ENCODE measurements around the gene RBM24. TPM values are rescaled to one million over a fixed set of nuclear protein-coding genes. Genes with fewer than 3 reads are reported as not detected.

Gene RBM24
- total RNA-seq, 1 experiment from 2014 or later, result 2.0 TPM

GRCh38 chr6:17339308-17339670 lies 58.1 kb downstream of the RBM24 start:
- ChIA-PET POLR2A (ENCODE audit: unreplicated experiment) (no interaction called here), CTCF (no interaction called here)
- Histone ChIP-seq H3K4me1 (ENCODE audit: insufficient read depth, low read length) (no peaks in the 10 kb centered on the region), H3K4me3 (ENCODE audit: low read length) (no peak overlapping the region), H3K4me2 (ENCODE audit: low read length) (no peak overlapping the region), H3F3A (ENCODE audit: low read length, unreplicated experiment) (no peaks in the 10 kb centered on the region), H3K27me3 (ENCODE audit: low read length) (no peaks in the 10 kb centered on the region), H2AFZ (ENCODE audit: low read length) (no peak overlapping the region), H3K27ac (ENCODE audit: low read length) (no peak overlapping the region), H3K36me3 (ENCODE audit: low read depth, low read length) (no peaks in the 10 kb centered on the region), H3K9me2 (replicated peaks; ENCODE audit: low read length) (no peaks in the 10 kb centered on the region), H3K9ac (ENCODE audit: low read length) (no peak overlapping the region), H3K9me3 (ENCODE audit: low read length) (no peaks in the 10 kb centered on the region), H4K20me1 (ENCODE audit: low read length) (no peaks in the 10 kb centered on the region), H3K79me2 (ENCODE audit: low read length) (no peaks in the 10 kb centered on the region)
- intact Hi-C loops (cut with micrococcal nuclease), result no loop called here
- DNase-seq (no peak), ATAC-seq (no peak)
- BruUV-seq (replicated peaks), result no TSS peak
- TF ChIP-seq EZH2phosphoT487 (IDR thresholded peaks at IDR 0.05; ENCODE audit: borderline replicate concordance, low read length) (no peak), EZH2 (IDR thresholded peaks at IDR 0.05; ENCODE audit: low read length, unreplicated experiment) (no peak)
- TF ChIP-seq, protein P1, sequence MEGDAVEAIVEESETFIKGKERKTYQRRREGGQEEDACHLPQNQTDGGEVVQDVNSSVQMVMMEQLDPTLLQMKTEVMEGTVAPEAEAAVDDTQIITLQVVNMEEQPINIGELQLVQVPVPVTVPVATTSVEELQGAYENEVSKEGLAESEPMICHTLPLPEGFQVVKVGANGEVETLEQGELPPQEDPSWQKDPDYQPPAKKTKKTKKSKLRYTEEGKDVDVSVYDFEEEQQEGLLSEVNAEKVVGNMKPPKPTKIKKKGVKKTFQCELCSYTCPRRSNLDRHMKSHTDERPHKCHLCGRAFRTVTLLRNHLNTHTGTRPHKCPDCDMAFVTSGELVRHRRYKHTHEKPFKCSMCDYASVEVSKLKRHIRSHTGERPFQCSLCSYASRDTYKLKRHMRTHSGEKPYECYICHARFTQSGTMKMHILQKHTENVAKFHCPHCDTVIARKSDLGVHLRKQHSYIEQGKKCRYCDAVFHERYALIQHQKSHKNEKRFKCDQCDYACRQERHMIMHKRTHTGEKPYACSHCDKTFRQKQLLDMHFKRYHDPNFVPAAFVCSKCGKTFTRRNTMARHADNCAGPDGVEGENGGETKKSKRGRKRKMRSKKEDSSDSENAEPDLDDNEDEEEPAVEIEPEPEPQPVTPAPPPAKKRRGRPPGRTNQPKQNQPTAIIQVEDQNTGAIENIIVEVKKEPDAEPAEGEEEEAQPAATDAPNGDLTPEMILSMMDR (conservative IDR thresholded peaks at IDR 0.05; ENCODE audit: low read depth, low read length), result no peak

DNA sequence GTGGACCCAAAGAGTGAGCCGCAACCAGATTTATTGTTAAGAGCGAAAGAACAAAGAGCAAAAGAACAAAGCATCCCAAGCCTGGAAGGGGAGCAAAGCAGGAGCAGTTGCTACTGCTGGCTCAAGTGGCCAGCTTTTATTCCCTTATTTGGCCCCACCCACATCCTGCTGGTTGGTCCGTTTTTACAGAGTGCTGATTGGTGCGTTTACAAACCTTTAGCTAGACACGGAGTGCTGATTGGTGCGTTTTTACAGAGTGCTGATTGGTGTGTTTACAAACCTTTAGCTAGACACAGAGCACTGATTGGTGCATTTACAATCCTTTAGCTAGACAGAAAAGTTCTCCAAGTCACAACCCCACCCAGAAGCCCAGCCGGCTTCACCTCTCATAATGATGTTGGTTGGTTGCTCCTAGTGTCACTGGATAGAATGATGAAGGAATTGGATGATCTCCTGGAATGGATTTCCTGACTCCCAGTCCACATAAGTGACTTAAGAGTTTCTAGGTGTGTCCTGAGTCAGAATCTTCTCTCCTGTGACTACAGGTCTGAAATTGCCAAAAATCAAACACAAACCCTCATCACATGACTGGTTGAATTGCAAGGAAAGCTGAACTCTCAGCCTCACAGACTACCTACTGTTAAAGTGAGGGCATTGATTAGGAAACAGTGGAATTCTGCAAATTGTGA lies 60.1 kb downstream of the RBM24 start:
- POLR2A ChIA-PET (ENCODE audit: unreplicated experiment), result no interaction called here
- intact Hi-C loops (cut with micrococcal nuclease), result no loop called here
- TF ChIP-seq, protein P1 (conservative IDR thresholded peaks at IDR 0.05; ENCODE audit: low read depth, low read length), result no peak
- TF ChIP-seq EZH2phosphoT487 (IDR thresholded peaks at IDR 0.05; ENCODE audit: borderline replicate concordance, low read length), result no peak
- TF ChIP-seq EZH2 (IDR thresholded peaks at IDR 0.05; ENCODE audit: low read length, unreplicated experiment), result no peak
- Histone ChIP-seq H3K79me2 (ENCODE audit: low read length) (no peaks in the 10 kb centered on the region), H3K9ac (ENCODE audit: low read length) (no peak overlapping the region), H3K4me3 (ENCODE audit: low read length) (no peak overlapping the region), H3K9me2 (replicated peaks; ENCODE audit: low read length) (no peaks in the 10 kb centered on the region), H3F3A (ENCODE audit: low read length, unreplicated experiment) (no peaks in the 10 kb centered on the region), H3K27ac (ENCODE audit: low read length) (no peak overlapping the region), H3K36me3 (ENCODE audit: low read depth, low read length) (no peaks in the 10 kb centered on the region), H3K4me2 (ENCODE audit: low read length) (no peak overlapping the region), H3K9me3 (ENCODE audit: low read length) (no peaks in the 10 kb centered on the region), H3K27me3 (ENCODE audit: low read length) (no peaks in the 10 kb centered on the region), H4K20me1 (ENCODE audit: low read length) (no peaks in the 10 kb centered on the region), H2AFZ (ENCODE audit: low read length) (no peak overlapping the region), H3K4me1 (ENCODE audit: insufficient read depth, low read length) (no peaks in the 10 kb centered on the region)
- no peak for DNase-seq
- CTCF ChIA-PET, result no interaction called here
- no TSS peak for BruUV-seq (replicated peaks)
- no peak for ATAC-seq

DNA sequence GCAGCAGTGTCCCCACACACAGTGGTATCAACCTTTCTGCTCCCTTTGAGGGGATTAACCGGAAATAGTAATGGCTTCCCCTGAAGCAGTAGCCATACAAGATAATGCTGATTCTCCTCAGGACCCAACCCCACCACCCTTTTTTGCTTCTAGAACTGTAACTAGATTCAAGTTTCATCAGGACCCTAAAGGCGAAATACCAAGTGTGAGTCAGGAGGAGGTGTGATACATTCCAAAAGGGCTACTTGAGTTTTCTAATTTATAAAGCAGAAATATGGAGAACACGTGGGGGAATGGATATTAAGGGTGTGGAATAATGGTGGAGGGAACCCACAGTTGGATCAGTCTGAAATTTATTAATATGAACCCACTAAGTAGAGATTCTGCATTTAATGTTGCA lies 60.7 kb downstream of the RBM24 start:
- Histone ChIP-seq H3K27ac (ENCODE audit: low read length) (no peak overlapping the region), H3K4me1 (ENCODE audit: insufficient read depth, low read length) (no peaks in the 10 kb centered on the region), H3K9me3 (ENCODE audit: low read length) (no peaks in the 10 kb centered on the region), H3K27me3 (ENCODE audit: low read length) (no peaks in the 10 kb centered on the region), H3K9ac (ENCODE audit: low read length) (no peak overlapping the region), H3F3A (ENCODE audit: low read length, unreplicated experiment) (no peaks in the 10 kb centered on the region), H3K9me2 (replicated peaks; ENCODE audit: low read length) (no peaks in the 10 kb centered on the region), H3K36me3 (ENCODE audit: low read depth, low read length) (no peaks in the 10 kb centered on the region), H3K79me2 (ENCODE audit: low read length) (no peaks in the 10 kb centered on the region), H2AFZ (ENCODE audit: low read length) (no peak overlapping the region), H4K20me1 (ENCODE audit: low read length) (no peaks in the 10 kb centered on the region), H3K4me2 (ENCODE audit: low read length) (no peak overlapping the region), H3K4me3 (ENCODE audit: low read length) (no peak overlapping the region)
- ChIA-PET CTCF (no interaction called here), POLR2A (ENCODE audit: unreplicated experiment) (no interaction called here)
- DNase-seq (peak; percentile 18), ATAC-seq (no peak)
- no TSS peak for BruUV-seq (replicated peaks)
- TF ChIP-seq EZH2 (IDR thresholded peaks at IDR 0.05; ENCODE audit: low read length, unreplicated experiment), result no peak
- TF ChIP-seq EZH2phosphoT487 (IDR thresholded peaks at IDR 0.05; ENCODE audit: borderline replicate concordance, low read length), result no peak
- TF ChIP-seq, protein P1 (conservative IDR thresholded peaks at IDR 0.05; ENCODE audit: low read depth, low read length), result no peak
- intact Hi-C loops (cut with micrococcal nuclease), result no loop called here
